Measurements from ENCODE around the gene ZG16B. TPM values are rescaled to one million over a fixed set of nuclear protein-coding genes. Genes with fewer than 3 reads are reported as not detected.

ZG16B gene
- total and polyA plus RNA-seq, 2 of the 8 experiments (the other 6 are each of a cell fraction or from before 2014, with no cell fraction given) = 0.11 TPM; not detected in 1

GRCh38 chr16:2856686-2857450 is 26.8 kb downstream of the ZG16B start:
- Histone ChIP-seq H3K23me2 (ENCODE audit: low read depth, low read length) (peaks cover 11% of the 10 kb centered on the region; the same call in 1 of the 2 replicates), H3K9me3 (ENCODE audit: insufficient read depth in 2 of 2, low read depth in 1 of 2, low read length in 1 of 2) (peaks cover 8 to 17% of the 10 kb centered on the region in 2 experiments), H3K79me1 (ENCODE audit: low read depth, low read length) (no peaks in the 10 kb centered on the region), H4K5ac (ENCODE audit: insufficient read length, low read depth, low read length) (no peak overlapping the region), H3K4me3 (ENCODE audit: extremely low read depth in 1 of 4, insufficient read depth in 2 of 4, low read depth in 3 of 4, low read length in 4 of 4) (peak overlapping the region in 2 of 4 experiments; percentile 42 to 55; a peak in 4 of 8 replicates), H3K27me3 (replicated peaks in 1 of 4; ENCODE audit: control insufficient read depth in 3 of 4, extremely low read depth in 1 of 4, insufficient read depth in 3 of 4, low read length in 3 of 4) (peaks cover 2 to 19% (median 8%) of the 10 kb centered on the region in 4 experiments; a peak in 4 of 7 replicates), H2AFZ (ENCODE audit: low read length) (no peak overlapping the region), H2BK5ac (ENCODE audit: low read depth, low read length) (peak overlapping the region; percentile 60; the same call in 1 of the 2 replicates), H2BK12ac (ENCODE audit: low read depth, low read length) (peak overlapping the region; percentile 60; the same call in 1 of the 2 replicates), H3K4ac (replicated peaks; ENCODE audit: insufficient read length, low read depth, low read length) (no peak overlapping the region), H3K56ac (replicated peaks; ENCODE audit: insufficient read length, low read depth, low read length) (no peak overlapping the region), H4K91ac (replicated peaks; ENCODE audit: insufficient read length, low read length) (peak overlapping the region; percentile 86), H3K36me3 (ENCODE audit: control insufficient read depth in 2 of 4, insufficient read depth in 4 of 4, low read length in 3 of 4) (peaks cover 0 to 3% (median 0%) of the 10 kb centered on the region in 4 experiments; a peak in 1 of 8 replicates), H3K14ac (ENCODE audit: insufficient read length) (no peak overlapping the region), H3K27ac (ENCODE audit: low read depth, low read length) (no peak overlapping the region), H3K4me2 (ENCODE audit: insufficient read depth in 1 of 2, low read depth in 2 of 2, low read length in 2 of 2) (peak overlapping the region; percentile 75 to 82; a peak in 3 of 4 replicates), H3K18ac (ENCODE audit: extremely low read depth, low read length) (no peak overlapping the region), H2BK15ac (ENCODE audit: low read length) (peak overlapping the region; percentile 95; the same call in 1 of the 2 replicates), H4K8ac (ENCODE audit: extremely low read depth, insufficient read depth, low read length) (0 out of 2 replicates have a peak overlapping the region, but pooled peaks have one; percentile 3), H3K4me1 (replicated peaks in 1 of 4; ENCODE audit: control insufficient read depth in 3 of 4, insufficient read depth in 4 of 4, low read length in 3 of 4) (peaks cover 3 to 12% (median 6%) of the 10 kb centered on the region in 4 experiments; a peak in 5 of 7 replicates), H2BK20ac (ENCODE audit: low read length) (0 out of 2 replicates have a peak overlapping the region, but pooled peaks have one; percentile 18), H3K79me2 (ENCODE audit: control insufficient read depth in 1 of 2, insufficient read depth in 2 of 2, low read length in 2 of 2) (no peaks in the 10 kb centered on the region), H3K9ac (replicated peaks in 1 of 4; ENCODE audit: extremely low read depth in 1 of 4, low read depth in 3 of 4, low read length in 3 of 4) (no peak overlapping the region), H2AK5ac (ENCODE audit: low read depth, low read length) (0 out of 2 replicates have a peak overlapping the region, but pooled peaks have one; percentile 82), H3K23ac (ENCODE audit: insufficient read length) (no peak overlapping the region), H4K20me1 (replicated peaks in 1 of 2; ENCODE audit: control insufficient read depth in 1 of 2, insufficient read depth in 2 of 2, low read length in 2 of 2) (peaks cover 0 to 2% of the 10 kb centered on the region in 2 experiments), H2BK120ac (replicated peaks; ENCODE audit: low read depth, low read length) (no peak overlapping the region)
- DNase-seq (ENCODE audit: low read depth in 1 of 2, low spot score in 2 of 2) (no peak), FAIRE-seq (no peak)
- POLR2A ChIA-PET (ENCODE audit: partially characterized antibody) = interaction anchor here (0.6 to 1.9 kb wide), 4 partner anchors 11 to 105 kb away, joined by 3 to 6 read pairs (median 4); no protein-coding TSS in a partner anchor
- 76% methylated on average over 18 of the region's 24 CpGs; no CpG with 5 or more reads in 1 of the 2 experiments for WGBS, 2 experiments (ENCODE audit: extremely low coverage in 1 of 2, insufficient coverage in 1 of 2, insufficient read length in 1 of 2, insufficient replicate concordance in 2 of 2, low coverage in 1 of 2, low lambda C conversion rate in 2 of 2, missing lambda C conversion rate in 1 of 2)
- CTCF ChIA-PET (ENCODE audit: partially characterized antibody) = interaction anchor here (0.8 to 4.4 kb wide), 5 partner anchors 12 to 70 kb away, joined by 3 to 49 read pairs (median 11); no protein-coding TSS in a partner anchor
- TF ChIP-seq NANOG (IDR thresholded peaks at IDR 0.05; ENCODE audit: insufficient read depth, low read depth, low read length, poor library complexity, severe bottlenecking) = no peak
- no peak for TF ChIP-seq TEAD4 (IDR thresholded peaks at IDR 0.05; ENCODE audit: low read depth, low read length)
- TF ChIP-seq TBP (IDR thresholded peaks at IDR 0.05; ENCODE audit: low read depth, low read length) = no peak
- TF ChIP-seq GTF2F1 (IDR thresholded peaks at IDR 0.05; ENCODE audit: borderline replicate concordance, low read depth, low read length) = no peak
- no peak for TF ChIP-seq SIN3A (conservative IDR thresholded peaks at IDR 0.05 in 1 of 2, IDR thresholded peaks at IDR 0.05 in 1 of 2; ENCODE audit: low read depth in 1 of 2, low read length in 2 of 2)
- TF ChIP-seq POU5F1 (IDR thresholded peaks at IDR 0.05; ENCODE audit: low read depth, low read length) = no peak
- no peak for TF ChIP-seq YY1 (IDR thresholded peaks at IDR 0.05; ENCODE audit: low read depth, low read length)
- no peak for TF ChIP-seq EGR1 (IDR thresholded peaks at IDR 0.05; ENCODE audit: borderline replicate concordance, low read depth, low read length)
- no peak for TF ChIP-seq TAF7 (optimal IDR thresholded peaks at IDR 0.05; ENCODE audit: borderline replicate concordance, low read depth, low read length)
- TF ChIP-seq JUN (IDR thresholded peaks at IDR 0.05; ENCODE audit: low read depth, low read length) = no peak
- TF ChIP-seq ASH2L (IDR thresholded peaks at IDR 0.05; ENCODE audit: low read length) = no peak

Data from H1 (cell line).